H1 (cell line): ENCODE results near the gene SEC24B. TPM values are rescaled to one million over a fixed set of nuclear protein-coding genes. Genes with fewer than 3 reads are reported as not detected.

Experiments
- CTCF ChIA-PET: fragments of 300-600 bp; sonication (Branson Sonifier 250); formaldehyde crosslinking; loops from one replicate; lab custom pipeline; 2021; ENCODE audit not compliant: partially characterized antibody; lab: Charles Lee
- POLR2A ChIA-PET: fragments of 300-600 bp; sonication (Branson Sonifier 250); formaldehyde crosslinking; loops from one replicate; lab custom pipeline; 2021; ENCODE audit warnings: inconsistent platforms; ENCODE audit not compliant: partially characterized antibody; lab: Charles Lee
- DNase-seq, 2 experiments: peaks; one replicate each; pipeline versions ENCODE4 v3.0.0 to v3.0.0-alpha.2; 2010 to 2022; ENCODE audit warnings: low spot score in 2 of 2, low read depth in 1 of 2, mixed read lengths in 1 of 2
- FAIRE-seq: peaks from 2 replicates; lab custom pipeline; 2011; peaks lifted over from hg19 to GRCh38; lab: Jason Lieb, UNC
- H2AFZ ChIP-seq: 2 replicates; pipeline ENCODE4 v1.8.1; 2012; ENCODE audit warnings: low read length, inconsistent platforms
- H2AK5ac ChIP-seq: 2 replicates; pipeline ENCODE4 v1.6.1; 2013; ENCODE audit warnings: low read depth, low read length
- H2BK120ac ChIP-seq: replicated peaks from 2 replicates; pipeline ENCODE3; 2013; ENCODE audit warnings: low read depth, low read length, inconsistent platforms
- H2BK12ac ChIP-seq: 2 replicates; pipeline ENCODE4 v1.6.1; 2013; ENCODE audit warnings: low read depth, low read length
- H2BK15ac ChIP-seq: 2 replicates; pipeline ENCODE4 v1.6.1; 2013; ENCODE audit warnings: low read length
- H2BK20ac ChIP-seq: 2 replicates; pipeline ENCODE4 v1.6.1; 2013; ENCODE audit warnings: low read length
- H2BK5ac ChIP-seq: 2 replicates; pipeline ENCODE4 v1.6.1; 2013; ENCODE audit warnings: low read depth, low read length
- H3K14ac ChIP-seq: 2 replicates; pipeline ENCODE4 v1.6.1; 2013; ENCODE audit warnings: inconsistent platforms; ENCODE audit not compliant: insufficient read length
- H3K18ac ChIP-seq: 2 replicates; pipeline ENCODE4 v1.6.1; 2013; ENCODE audit warnings: low read length; ENCODE audit errors: extremely low read depth
- H3K23ac ChIP-seq: 2 replicates; pipeline ENCODE4 v1.6.1; 2013; ENCODE audit warnings: inconsistent platforms; ENCODE audit not compliant: insufficient read length
- H3K23me2 ChIP-seq: 2 replicates; pipeline ENCODE4 v1.6.1; 2013; ENCODE audit warnings: low read depth, low read length
- H3K27ac ChIP-seq: 2 replicates; pipeline ENCODE4 v1.6.1; 2011; ENCODE audit warnings: low read depth, low read length, inconsistent platforms
- H3K27me3 ChIP-seq, 4 experiments: replicated peaks in 1 of 4; 1 replicate in 1 of 4; 2 replicates in 3 of 4; pipeline versions ENCODE4 v1.6.1 to v1.8.1; 2011 to 2013; ENCODE audit warnings: low read length in 3 of 4, mild to moderate bottlenecking in 3 of 4, inconsistent platforms in 2 of 4, mixed read lengths in 2 of 4, moderate library complexity in 1 of 4; ENCODE audit not compliant: control insufficient read depth in 3 of 4, insufficient read depth in 3 of 4; ENCODE audit errors: extremely low read depth in 1 of 4
- H3K36me3 ChIP-seq, 4 experiments: 2 replicates each; pipeline versions ENCODE4 v1.6.1 to v1.8.1; 2011 to 2013; ENCODE audit warnings: mild to moderate bottlenecking in 4 of 4, low read length in 3 of 4, moderate library complexity in 2 of 4, control low read depth in 1 of 4, inconsistent platforms in 1 of 4; ENCODE audit not compliant: insufficient read depth in 4 of 4, control insufficient read depth in 2 of 4
- H3K4ac ChIP-seq: replicated peaks from 2 replicates; pipeline ENCODE3; 2013; ENCODE audit warnings: low read length, low read depth, mixed read lengths, inconsistent platforms; ENCODE audit not compliant: insufficient read length
- H3K4me1 ChIP-seq, 4 experiments: replicated peaks in 1 of 4; 1 replicate in 1 of 4; 2 replicates in 3 of 4; pipeline versions ENCODE4 v1.6.1 to v1.8.1; 2011 to 2013; ENCODE audit warnings: low read length in 3 of 4, inconsistent platforms in 2 of 4, mixed read lengths in 1 of 4; ENCODE audit not compliant: insufficient read depth in 4 of 4, control insufficient read depth in 3 of 4
- H3K4me2 ChIP-seq, 2 experiments: 2 replicates each; pipeline versions ENCODE4 v1.6.1 to v1.8.1; 2011 to 2013; ENCODE audit warnings: low read depth in 2 of 2, low read length in 2 of 2, control low read depth in 1 of 2, inconsistent platforms in 1 of 2, mild to moderate bottlenecking in 1 of 2; ENCODE audit not compliant: insufficient read depth in 1 of 2
- H3K4me3 ChIP-seq, 4 experiments: fragments of 200-600, 300-600 bp in 1 of 4; sonication (generic), shearing (Covaris generic), sonication (Bioruptor Twin) in 1 of 4; 2 replicates each; pipeline versions ENCODE4 v1.5.1 to v1.8.1; 2011 to 2016; ENCODE audit warnings: low read length in 4 of 4, low read depth in 3 of 4, control low read depth in 2 of 4, inconsistent platforms in 2 of 4, mild to moderate bottlenecking in 2 of 4, mixed read lengths in 1 of 4, moderate library complexity in 1 of 4; ENCODE audit not compliant: insufficient read depth in 2 of 4; ENCODE audit errors: extremely low read depth in 1 of 4
- H3K56ac ChIP-seq: replicated peaks from 2 replicates; pipeline ENCODE3; 2013; ENCODE audit warnings: low read depth, mild to moderate bottlenecking, mixed read lengths, low read length, inconsistent platforms; ENCODE audit not compliant: insufficient read length
- H3K79me1 ChIP-seq: 2 replicates; pipeline ENCODE4 v1.6.1; 2013; ENCODE audit warnings: low read depth, low read length, control low read depth
- H3K79me2 ChIP-seq, 2 experiments: 2 replicates each; pipeline versions ENCODE4 v1.6.1 to v1.8.1; 2012 to 2013; ENCODE audit warnings: low read length in 2 of 2, mild to moderate bottlenecking in 2 of 2, inconsistent platforms in 1 of 2; ENCODE audit not compliant: insufficient read depth in 2 of 2, control insufficient read depth in 1 of 2
- H3K9ac ChIP-seq, 4 experiments: replicated peaks in 1 of 4; 1 replicate in 1 of 4; 2 replicates in 3 of 4; pipeline versions ENCODE4 v1.6.1 to v1.8.1; 2011 to 2013; ENCODE audit warnings: low read depth in 3 of 4, low read length in 3 of 4, control low read depth in 2 of 4, mild to moderate bottlenecking in 2 of 4, moderate library complexity in 2 of 4, inconsistent platforms in 1 of 4; ENCODE audit errors: extremely low read depth in 1 of 4
- H3K9me3 ChIP-seq, 2 experiments: 2 replicates each; pipeline versions ENCODE4 v1.6.1 to v1.8.1; 2012 to 2013; ENCODE audit warnings: mild to moderate bottlenecking in 2 of 2, moderate library complexity in 2 of 2, control low read depth in 1 of 2, inconsistent platforms in 1 of 2, low read depth in 1 of 2, low read length in 1 of 2, mixed read lengths in 1 of 2; ENCODE audit not compliant: insufficient read depth in 2 of 2
- H4K20me1 ChIP-seq, 2 experiments: replicated peaks in 1 of 2; 2 replicates each; pipeline versions ENCODE3 to v1.8.1; 2011 to 2013; ENCODE audit warnings: inconsistent platforms in 2 of 2, low read length in 2 of 2, mild to moderate bottlenecking in 1 of 2; ENCODE audit not compliant: insufficient read depth in 2 of 2, control insufficient read depth in 1 of 2
- H4K5ac ChIP-seq: 2 replicates; pipeline ENCODE4 v1.6.1; 2013; ENCODE audit warnings: low read length, low read depth, mixed read lengths, inconsistent platforms; ENCODE audit not compliant: insufficient read length
- H4K8ac ChIP-seq: 2 replicates; pipeline ENCODE4 v1.8.0; 2013; ENCODE audit warnings: mild to moderate bottlenecking, moderate library complexity, low read length, inconsistent platforms; ENCODE audit not compliant: insufficient read depth; ENCODE audit errors: extremely low read depth
- H4K91ac ChIP-seq: replicated peaks from 2 replicates; pipeline ENCODE3; 2013; ENCODE audit warnings: low read length, mixed read lengths, inconsistent platforms; ENCODE audit not compliant: insufficient read length
- BRCA1 ChIP-seq: IDR thresholded peaks from 2 replicates; pipeline ENCODE4 v1.6.1; 2012; ENCODE audit warnings: low read depth, low read length, improper control_type of control experiment
- CBX5 ChIP-seq: fragments of 300-800, 300-1000 bp; sonication (generic); IDR thresholded peaks from 2 replicates; pipeline ENCODE4 v1.7.1; 2016; ENCODE audit warnings: antibody characterized with exemption, low read length, low read depth
- CEBPB ChIP-seq: IDR thresholded peaks from 2 replicates; pipeline ENCODE4 v1.6.1; 2012; ENCODE audit warnings: low read depth, low read length
- POLR2AphosphoS5 ChIP-seq: IDR thresholded peaks from 2 replicates; pipeline ENCODE4 v1.6.1; 2011; ENCODE audit warnings: low read depth, low read length
- TCF12 ChIP-seq: IDR thresholded peaks from 2 replicates; pipeline ENCODE4 v1.6.1; 2011; ENCODE audit warnings: low read depth, mild to moderate bottlenecking, low read length
- WGBS, 2 experiments: shearing (Covaris generic) in 1 of 2; methylation state at CpG; one replicate each; pipeline versions ENCODE4 v1.1.6 to v1.1.7; 2013 to 2015; ENCODE audit warnings: low lambda C conversion rate in 2 of 2, mixed read lengths in 2 of 2, inconsistent platforms in 1 of 2, low coverage in 1 of 2, missing lambda C conversion rate in 1 of 2; ENCODE audit not compliant: insufficient replicate concordance in 2 of 2, insufficient coverage in 1 of 2, insufficient read length in 1 of 2; ENCODE audit errors: extremely low coverage in 1 of 2, missing lambda C conversion rate in 1 of 2; 5-methylcytosine and 5-hydroxymethylcytosine counted together
- polyA plus RNA-seq, 7 experiments: library from polyadenylated mRNA; depleted of rRNA in 3 of 7; stranded (reverse) in 5 of 7; unstranded in 2 of 7; fragments of >200 nt in 5 of 7; fragments of 200-250 nt in 2 of 7; gene quantifications; 1 replicate in 5 of 7; 2 replicates in 1 of 7; 4 replicates in 1 of 7; pipeline versions ENCODE4 v1.2.1 to v1.2.3, GENCODE V29; 2011 to 2013; ENCODE audit warnings: missing spikeins in 2 of 7, mixed read lengths in 2 of 7
- total RNA-seq: library from RNA; stranded (reverse); fragmentation: NEBNext Ultra II Directional; extraction: Animal tissue kit (Norgen Biotek cat#: 25700); gene quantifications from 2 replicates; pipeline ENCODE4 v1.2.1, GENCODE V29; 2021
- TF ChIP-seq, protein P1 (sequence below), 3 experiments: IDR thresholded peaks; 1 replicate in 2 of 3; 2 replicates in 1 of 3; pipeline versions ENCODE4 v1.5.1 to v1.6.1; 2011; ENCODE audit warnings: low read length in 3 of 3, mild to moderate bottlenecking in 3 of 3, inconsistent platforms in 2 of 3, low read depth in 1 of 3, moderate library complexity in 1 of 3; ENCODE audit not compliant: insufficient read depth in 1 of 3; ENCODE audit errors: control extremely low read depth in 1 of 3

The SEC24B gene
- total and polyA plus RNA-seq, 2 of the 8 experiments (the other 6 are each of a cell fraction or from before 2014, with no cell fraction given), result 25.6 to 30.9 TPM

DNA sequence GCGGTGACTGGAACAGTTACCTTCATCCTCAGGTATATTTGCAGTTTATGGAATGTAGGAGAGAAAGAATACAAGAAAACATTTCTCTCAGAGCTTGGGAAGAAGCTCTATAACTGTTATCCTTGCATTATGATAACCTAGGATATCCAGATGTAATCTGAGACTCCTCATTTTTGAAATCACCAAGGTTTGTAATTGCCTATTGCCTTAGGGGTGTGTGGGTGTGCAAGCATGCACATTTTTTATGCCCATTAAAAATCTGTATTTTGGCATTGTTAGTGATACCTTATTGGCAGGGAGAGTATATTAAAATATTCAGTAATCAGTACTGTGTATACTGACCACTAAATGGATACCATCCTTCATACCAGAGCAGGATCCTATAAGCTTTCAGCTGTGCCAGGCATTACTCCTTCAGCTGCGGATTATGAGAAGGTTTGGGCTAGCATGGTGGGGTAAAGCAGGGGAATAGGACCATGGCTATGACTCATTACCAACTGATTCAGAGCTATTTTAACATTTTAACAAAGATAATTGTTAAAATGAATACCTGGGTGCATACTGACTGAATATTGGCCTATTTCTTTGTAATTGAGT is 8.3 kb downstream of the SEC24B start:
- no peak overlapping the region for H3K23ac ChIP-seq
- CTCF ChIA-PET, result interaction anchor here (0.8 to 2.7 kb wide), 2 partner anchors 8 to 71 kb away, joined by 3 to 9 read pairs; partner anchors contain the start of gene SEC24B
- H2BK20ac ChIP-seq, result no peak overlapping the region
- no peak overlapping the region for H3K4me3 ChIP-seq
- TF ChIP-seq CEBPB (no peak), CBX5 (no peak), TCF12 (no peak), POLR2AphosphoS5 (no peak), BRCA1 (no peak)
- TF ChIP-seq, protein P1, sequence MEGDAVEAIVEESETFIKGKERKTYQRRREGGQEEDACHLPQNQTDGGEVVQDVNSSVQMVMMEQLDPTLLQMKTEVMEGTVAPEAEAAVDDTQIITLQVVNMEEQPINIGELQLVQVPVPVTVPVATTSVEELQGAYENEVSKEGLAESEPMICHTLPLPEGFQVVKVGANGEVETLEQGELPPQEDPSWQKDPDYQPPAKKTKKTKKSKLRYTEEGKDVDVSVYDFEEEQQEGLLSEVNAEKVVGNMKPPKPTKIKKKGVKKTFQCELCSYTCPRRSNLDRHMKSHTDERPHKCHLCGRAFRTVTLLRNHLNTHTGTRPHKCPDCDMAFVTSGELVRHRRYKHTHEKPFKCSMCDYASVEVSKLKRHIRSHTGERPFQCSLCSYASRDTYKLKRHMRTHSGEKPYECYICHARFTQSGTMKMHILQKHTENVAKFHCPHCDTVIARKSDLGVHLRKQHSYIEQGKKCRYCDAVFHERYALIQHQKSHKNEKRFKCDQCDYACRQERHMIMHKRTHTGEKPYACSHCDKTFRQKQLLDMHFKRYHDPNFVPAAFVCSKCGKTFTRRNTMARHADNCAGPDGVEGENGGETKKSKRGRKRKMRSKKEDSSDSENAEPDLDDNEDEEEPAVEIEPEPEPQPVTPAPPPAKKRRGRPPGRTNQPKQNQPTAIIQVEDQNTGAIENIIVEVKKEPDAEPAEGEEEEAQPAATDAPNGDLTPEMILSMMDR (IDR thresholded peaks at IDR 0.05; ENCODE audit: control extremely low read depth in 1 of 3, insufficient read depth in 1 of 3, low read depth in 1 of 3, low read length in 3 of 3), result no peak
- H3K18ac ChIP-seq, result no peak overlapping the region
- no peak overlapping the region for H3K27ac ChIP-seq
- H3K23me2 ChIP-seq, result no peaks in the 10 kb centered on the region
- no peak overlapping the region for H2AK5ac ChIP-seq
- H3K4me1 ChIP-seq, result peaks cover 0 to 4% (median 0%) of the 10 kb centered on the region in 4 experiments; a peak in 2 of 7 replicates
- no peak overlapping the region for H4K8ac ChIP-seq
- H3K36me3 ChIP-seq, result peaks cover 0 to 13% (median 3%) of the 10 kb centered on the region in 4 experiments; a peak in 2 of 8 replicates
- POLR2A ChIA-PET, result no interaction called here
- H2BK12ac ChIP-seq, result no peak overlapping the region
- peaks cover 0 to 3% of the 10 kb centered on the region in 2 experiments; a peak in 1 of 4 replicates for H3K9me3 ChIP-seq
- H2BK120ac ChIP-seq, result no peak overlapping the region
- peaks cover 3% of the 10 kb centered on the region; the same call in 1 of the 2 replicates for H3K79me1 ChIP-seq
- peaks cover 0 to 93% of the 10 kb centered on the region in 2 experiments; a peak in 3 of 4 replicates for H3K79me2 ChIP-seq
- no peak for DNase-seq
- 93% methylated on average over 2 of the region's 2 CpGs; no CpG with 5 or more reads in 1 of the 2 experiments for WGBS, 2 experiments
- no peak overlapping the region for H3K14ac ChIP-seq
- H3K4ac ChIP-seq, result no peak overlapping the region
- no peak overlapping the region for H3K9ac ChIP-seq
- no peak overlapping the region for H2AFZ ChIP-seq
- H3K4me2 ChIP-seq, result no peak overlapping the region
- no peak overlapping the region for H3K56ac ChIP-seq
- no peak overlapping the region for H4K5ac ChIP-seq
- H2BK15ac ChIP-seq, result no peak overlapping the region
- H2BK5ac ChIP-seq, result no peak overlapping the region
- H4K20me1 ChIP-seq, result peaks cover 0 to 7% of the 10 kb centered on the region in 2 experiments
- no peak for FAIRE-seq
- H4K91ac ChIP-seq, result no peak overlapping the region
- H3K27me3 ChIP-seq, result no peaks in the 10 kb centered on the region
